C1 segment of cervical spinal cord (tissue), 14 donors: Measurements from ENCODE around the gene TRMT10A.

Experiments
- DNase-seq, 14 donors: peaks; one replicate each; lab custom pipeline; 2025; lab: John Stamatoyannopoulos, UW

TRMT10A gene, protein sequence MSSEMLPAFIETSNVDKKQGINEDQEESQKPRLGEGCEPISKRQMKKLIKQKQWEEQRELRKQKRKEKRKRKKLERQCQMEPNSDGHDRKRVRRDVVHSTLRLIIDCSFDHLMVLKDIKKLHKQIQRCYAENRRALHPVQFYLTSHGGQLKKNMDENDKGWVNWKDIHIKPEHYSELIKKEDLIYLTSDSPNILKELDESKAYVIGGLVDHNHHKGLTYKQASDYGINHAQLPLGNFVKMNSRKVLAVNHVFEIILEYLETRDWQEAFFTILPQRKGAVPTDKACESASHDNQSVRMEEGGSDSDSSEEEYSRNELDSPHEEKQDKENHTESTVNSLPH

DNA sequence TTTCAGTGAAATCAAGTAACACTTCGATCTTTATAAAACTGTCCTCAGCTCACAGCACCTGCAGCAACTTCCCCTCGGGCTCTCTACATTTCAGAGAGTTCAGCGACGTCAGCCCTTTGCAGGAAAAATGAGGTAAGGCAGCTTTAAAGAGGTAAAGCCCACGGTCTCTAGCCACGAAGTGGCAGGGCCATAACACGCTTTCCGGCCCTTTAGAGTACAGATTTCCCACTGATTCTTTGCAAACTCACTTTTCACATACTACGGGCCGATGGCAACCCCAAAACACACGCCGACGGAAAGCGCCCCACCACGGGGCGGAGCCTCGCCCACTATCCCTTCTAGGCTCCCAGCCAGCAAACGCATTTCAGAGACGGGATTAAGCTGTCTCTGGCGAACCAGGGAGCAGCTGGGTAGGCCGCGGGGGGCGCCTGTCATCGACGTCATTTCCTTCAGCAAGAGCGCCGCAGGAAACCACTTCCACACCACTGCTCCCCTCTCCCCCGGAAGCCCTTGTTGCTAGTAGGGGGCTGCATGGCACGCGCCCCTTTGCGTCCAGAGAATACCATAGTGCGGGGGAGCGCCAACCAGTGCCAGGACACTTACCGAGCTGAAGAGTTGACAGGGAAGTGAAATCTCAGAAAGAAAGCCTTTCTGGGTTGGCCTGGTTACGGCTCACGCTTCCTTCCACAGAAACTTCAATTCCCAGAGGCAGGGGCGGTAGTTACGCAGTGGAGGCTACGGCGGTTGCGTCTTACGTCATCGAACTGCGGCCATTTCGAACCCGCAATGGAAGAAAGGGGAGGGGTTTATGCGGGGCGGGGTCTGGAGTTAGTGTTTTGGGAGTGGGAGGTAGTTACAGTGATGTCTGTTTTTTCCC lies at the start of gene TRMT10A:
TSS of gene TRMT10A (minus strand) at position 730 of the 877 bp plus-strand sequence. CDS start 4,701 bp downstream, outside the sequence.
- peak; percentile 95 to 100 (median 99) for DNase-seq

DNA sequence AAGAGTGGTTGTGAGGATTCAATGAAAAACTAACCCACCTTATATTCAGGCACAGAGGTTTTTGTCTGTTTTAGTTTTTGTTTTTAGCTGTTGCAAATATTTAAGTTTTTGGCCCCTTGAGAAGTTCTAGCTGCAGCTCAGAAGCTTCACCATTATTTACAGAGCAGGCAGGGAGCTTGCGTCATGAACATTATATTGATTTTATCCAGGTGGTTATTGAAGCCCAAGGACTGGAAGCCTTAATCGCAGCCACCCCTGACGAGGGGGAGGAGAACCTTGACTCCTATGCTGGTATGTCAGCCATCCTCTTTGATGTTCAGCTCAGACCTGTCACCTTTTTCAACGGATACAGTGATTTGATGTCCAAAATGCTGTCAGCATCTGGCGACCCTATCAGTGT lies 48.9 kb upstream of the TRMT10A start:
- no peak for DNase-seq

DNA sequence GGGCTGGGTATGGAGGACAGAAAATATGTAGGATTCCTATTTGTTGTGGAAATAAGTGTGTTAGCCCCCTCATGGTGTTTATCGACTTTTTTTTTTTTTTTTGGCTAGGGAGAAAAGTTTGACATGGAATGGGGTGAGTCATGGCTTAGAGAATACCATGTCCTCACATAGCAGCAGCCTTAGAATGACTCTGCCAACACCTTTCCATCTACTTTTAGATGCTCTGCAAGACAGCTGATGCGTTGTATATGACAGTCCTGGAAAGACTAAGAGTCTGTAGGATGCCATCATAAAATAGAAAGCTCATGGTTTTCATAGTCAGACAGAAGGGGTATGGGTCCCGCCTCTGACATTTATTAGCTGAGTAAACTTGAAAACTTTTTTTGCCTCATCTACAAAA lies 48.4 kb upstream of the TRMT10A start:
- no peak for DNase-seq

DNA sequence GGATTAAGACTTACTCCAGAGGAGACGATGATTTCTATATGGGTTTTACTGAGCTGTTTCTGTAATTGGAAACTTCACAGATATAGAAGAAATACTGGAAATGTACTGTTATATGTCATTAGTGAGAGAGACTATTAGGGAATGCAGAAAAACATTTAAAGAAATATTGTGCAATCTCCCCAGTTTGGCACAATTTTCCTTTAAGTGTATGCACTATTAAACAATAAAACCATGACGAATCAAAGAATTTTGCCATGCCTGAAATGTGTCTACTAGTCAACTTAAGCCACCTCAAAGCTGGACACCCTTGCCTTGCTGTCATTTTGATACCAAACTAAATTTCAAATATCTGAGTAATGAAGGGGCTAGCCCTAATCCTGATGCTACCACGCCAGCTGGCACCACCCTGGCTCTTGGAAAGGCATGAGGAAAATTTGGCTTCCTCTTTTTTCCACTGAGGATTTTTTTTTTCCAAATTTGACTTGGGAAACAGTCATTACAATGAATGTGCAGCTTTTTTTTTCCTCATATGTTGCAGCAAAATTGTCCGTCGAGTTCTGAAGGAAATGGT lies 46.9 kb upstream of the TRMT10A start:
- no peak for DNase-seq

DNA sequence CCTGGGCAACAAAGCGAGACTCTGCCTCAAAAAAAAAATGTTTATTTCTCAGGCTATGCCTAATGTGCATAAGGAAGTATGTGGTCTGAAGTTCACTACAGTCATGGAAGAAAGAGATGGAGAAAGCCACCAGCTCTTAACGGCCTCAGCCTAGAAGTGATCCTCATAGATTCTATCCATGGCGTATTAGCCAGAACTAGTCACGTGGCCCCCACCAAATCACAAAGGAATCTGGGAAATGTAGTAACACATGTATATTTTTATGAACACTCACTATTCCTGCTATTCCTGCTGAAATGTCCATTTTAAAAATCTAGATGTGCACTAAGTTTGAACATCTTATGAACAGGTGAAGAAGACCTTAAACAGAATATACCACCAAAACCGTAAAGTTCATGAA lies 44.6 kb upstream of the TRMT10A start:
- DNase-seq, result no peak

DNA sequence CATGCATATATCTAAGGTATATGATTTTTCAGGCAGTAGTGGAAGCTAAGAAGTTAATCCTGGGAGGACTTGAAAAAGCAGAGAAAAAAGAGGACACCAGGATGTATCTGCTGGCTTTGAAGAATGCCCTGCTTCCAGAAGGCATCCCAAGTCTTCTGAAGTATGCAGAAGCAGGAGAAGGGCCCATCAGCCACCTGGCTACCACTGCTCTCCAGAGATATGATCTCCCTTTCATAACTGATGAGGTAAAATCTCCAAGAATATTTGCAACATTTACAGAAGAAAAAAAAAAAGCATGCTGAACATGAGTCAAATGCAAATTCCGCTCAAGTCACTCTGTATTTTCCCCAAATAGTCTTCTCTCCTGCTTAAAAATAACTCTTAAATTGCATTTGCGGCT lies 42.9 kb upstream of the TRMT10A start:
- DNase-seq, result no peak

DNA sequence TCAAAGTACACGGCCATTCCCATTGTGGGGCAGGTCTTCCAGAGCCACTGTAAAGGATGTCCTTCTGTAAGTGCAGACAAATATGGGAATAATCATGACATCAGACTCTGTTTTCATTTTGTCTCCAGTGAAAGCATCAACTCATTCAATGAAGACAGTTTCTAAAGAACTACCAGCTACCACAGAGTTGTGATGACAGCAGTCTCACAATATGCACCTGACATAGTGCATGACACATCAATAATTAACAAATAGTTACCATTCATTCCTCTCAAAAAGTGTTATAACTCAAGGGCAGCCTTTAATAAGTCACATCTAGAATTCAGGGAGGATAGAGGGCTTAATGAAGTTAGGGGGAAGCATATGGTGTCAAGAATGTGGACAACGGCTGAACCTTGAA lies 31.0 kb upstream of the TRMT10A start:
- no peak for DNase-seq

DNA sequence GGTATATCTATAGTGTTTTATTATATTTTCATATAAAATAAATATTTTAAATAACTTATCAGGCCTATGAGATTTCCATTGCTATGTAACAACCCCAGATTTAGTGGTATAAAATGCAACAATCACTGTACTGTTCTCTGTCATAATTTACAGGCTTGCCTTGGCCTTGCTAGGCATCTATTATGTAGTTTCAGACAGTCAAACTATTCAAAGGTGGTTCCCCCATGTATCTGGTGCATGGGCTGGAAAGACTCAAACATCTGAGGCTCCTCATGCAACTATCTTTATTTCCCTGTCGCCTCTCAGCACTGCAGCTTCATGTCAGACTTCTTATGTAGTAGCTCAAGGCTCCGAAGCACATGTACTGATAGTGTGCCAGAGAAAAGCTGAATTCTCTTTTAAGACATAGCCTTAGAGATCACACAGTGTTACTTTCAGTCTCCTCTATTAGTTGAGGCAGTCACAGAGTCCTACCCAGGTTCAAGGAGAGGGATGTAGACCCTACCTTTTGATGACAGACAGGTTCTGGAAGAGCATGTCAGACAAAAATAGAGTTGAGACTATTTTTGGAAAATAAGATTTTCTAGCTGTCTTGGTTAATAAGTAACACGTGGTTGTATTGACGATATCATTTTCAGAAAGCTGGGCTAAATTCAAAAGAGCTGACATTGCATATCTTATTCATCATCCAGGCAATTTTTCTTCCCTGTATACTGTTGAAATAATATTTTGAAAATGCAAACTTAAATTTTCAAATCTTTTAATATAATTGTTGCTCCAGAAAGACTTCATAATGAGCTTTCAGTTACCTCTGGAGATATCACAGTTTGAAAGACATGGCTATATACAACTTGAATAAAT lies 30.2 kb upstream of the TRMT10A start:
- no peak for DNase-seq

DNA sequence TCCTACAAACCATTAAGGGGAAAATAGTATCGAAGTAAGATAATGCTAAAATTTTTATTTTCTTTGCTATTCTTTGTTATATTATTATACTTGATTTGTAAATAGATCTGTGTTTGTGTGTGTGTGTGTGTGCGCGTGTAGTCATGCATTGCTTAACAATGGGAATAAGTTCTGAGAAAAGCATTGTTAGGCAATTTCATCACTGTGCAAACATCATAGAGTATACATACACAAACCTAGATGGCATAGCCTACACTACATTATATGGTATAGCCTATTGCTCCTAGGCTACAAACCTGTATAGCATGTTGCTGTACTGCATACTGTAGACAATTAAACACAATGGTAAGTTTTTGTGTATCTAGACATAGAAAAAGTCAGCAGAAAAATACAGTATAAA lies 27.9 kb upstream of the TRMT10A start:
- no peak for DNase-seq

DNA sequence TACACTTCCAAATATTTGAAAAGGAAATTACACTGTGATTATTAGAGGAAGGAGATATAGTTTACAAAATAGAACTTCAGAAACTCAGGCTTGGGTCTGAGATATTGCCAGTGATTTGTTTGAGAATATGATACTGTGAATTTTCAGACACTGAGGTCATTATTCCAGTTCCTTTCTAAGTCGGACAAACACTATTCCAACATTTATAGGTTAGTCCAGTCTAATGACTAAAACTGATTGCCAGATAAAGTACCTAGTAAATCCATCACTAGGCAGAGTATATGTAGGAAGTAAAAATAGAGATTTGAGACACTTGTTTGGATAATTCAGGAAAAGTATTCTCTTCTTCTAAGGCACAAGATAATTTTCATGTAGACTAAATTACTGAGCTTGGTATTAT lies 24.0 kb upstream of the TRMT10A start:
- no peak for DNase-seq

DNA sequence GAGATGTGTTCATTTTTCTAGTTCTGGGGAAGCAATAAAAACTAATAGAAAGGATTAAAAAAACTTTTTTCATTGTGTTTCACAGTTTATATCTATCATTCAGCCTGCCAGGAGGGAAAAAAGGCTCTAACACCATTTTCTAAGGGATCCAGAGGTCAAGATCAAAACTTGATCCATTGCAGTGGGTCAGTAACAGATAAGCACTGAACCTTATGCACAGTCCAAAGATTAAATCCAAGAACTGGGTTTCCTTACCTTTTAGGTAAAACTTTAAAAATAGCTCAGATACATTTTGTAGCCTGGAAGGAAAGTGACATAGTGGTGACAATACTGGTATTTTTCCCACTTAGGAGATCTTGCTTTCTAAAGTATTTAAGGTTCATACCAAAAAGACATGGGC lies 23.5 kb upstream of the TRMT10A start:
- no peak for DNase-seq

DNA sequence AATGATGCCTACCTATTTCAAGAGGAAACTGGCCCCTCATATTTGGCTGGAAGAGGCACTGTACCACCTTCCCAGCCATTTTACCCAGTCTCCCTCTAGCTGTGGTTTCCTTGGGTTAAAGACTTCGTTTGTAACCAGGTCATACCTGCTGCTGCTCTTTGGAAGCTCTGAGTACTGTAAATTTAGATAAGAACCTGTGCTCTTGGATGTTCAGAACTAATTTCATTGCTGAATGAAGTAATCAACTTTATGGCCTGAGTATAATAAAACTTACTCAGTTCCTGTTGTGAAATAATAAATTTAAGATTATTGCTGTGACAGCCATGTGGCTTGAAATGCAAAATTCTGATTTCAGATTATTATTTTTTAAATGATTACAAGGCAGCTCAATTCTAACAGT lies 23.0 kb upstream of the TRMT10A start:
- DNase-seq, result no peak

DNA sequence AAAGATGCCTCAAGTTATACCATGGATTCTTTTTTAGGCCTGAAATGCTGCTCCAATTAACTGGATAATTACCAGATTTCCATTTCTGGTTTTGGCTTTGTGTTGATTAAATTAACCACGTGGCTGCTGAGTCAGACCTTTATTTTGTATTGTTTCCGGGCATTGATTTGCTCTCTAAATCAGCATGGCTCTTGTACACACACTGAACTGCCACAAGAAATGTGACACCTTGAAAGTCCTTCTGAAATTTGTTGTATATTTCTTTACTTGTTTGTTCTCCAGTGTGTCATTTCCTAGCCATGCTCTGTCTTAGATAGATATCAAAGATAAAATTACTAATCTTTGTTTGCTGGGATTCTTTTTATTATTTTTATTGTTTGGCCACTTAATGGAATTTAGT lies 22.5 kb upstream of the TRMT10A start:
- DNase-seq, result no peak

DNA sequence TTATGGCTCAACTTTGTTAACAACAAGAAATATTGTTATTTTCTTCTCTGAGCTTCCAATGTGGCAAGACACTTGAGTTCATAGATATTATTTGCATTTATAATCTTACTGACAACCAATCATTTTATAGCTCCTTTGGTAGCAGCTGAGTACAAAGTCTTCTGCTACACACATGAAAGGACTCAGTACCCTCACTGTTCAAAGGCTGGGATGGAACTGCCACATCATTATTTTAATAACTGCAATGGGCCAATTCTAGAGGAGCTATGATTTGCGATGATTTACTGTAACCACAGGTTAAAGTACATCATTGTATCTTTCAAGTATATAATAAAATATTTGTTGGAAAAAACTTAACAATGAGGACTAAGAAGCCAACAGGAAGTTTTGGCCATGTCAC lies 21.7 kb upstream of the TRMT10A start:
- DNase-seq, result no peak

DNA sequence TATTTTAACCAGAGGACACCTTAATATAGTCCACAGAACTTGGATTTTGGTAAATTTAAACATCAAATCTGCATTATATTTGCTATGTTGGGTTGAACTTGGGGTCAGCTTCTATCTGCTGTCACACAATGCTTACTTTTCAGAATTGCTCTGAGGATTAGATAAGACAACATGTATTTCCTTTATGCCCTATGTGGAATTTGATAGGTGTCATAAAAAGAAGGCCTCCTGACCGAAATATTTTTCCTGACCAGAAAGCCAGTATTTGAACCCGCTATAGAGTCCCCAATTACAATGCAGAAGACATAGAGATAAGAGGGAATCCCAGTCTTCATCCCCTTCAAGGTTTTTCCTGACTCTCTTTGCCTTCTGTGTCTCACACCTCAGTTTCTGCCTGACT lies 14.9 kb upstream of the TRMT10A start:
- no peak for DNase-seq

DNA sequence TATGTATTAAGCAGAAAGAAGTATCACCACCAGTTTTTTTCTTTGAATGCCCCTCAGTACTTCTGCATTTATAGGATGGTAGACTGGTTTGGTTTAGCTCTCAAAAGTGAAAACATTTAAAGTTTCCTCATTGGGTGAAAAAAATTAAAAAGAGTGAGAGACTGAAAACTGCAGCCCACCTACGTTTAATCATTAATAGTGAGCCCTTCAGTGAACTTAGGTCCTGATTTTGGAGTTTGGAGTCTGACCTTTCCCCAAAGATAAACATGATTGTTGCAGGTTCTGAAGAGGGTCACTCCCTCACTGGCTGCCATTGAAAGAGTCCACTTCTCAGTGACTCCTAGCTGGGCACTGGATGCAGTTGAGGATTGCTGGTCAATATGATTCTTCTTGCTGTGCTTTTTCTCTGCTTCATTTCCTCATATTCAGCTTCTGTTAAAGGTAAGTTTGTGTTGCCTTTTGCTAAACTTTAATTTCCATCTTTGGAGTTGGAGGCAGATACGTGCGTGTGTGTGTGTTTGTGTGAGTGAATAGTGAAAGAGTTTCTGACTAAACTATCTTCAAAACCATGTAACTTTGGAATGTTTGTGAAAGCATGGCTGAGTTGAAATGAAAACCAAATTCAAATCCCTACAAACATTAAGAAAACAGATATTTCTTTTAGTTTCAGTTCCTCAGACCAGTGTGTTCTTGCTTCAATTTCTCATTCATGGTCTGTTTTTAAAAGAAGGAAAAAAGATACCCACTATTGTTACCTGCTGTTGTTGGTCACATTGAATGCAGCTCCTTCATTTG lies 10.9 kb upstream of the TRMT10A start, which contains the start of gene MTTP:
TSS of gene MTTP (plus strand) at position 295 of the 795 bp plus-strand sequence. CDS start at position 381, 86 bp downstream.
- DNase-seq, result no peak

DNA sequence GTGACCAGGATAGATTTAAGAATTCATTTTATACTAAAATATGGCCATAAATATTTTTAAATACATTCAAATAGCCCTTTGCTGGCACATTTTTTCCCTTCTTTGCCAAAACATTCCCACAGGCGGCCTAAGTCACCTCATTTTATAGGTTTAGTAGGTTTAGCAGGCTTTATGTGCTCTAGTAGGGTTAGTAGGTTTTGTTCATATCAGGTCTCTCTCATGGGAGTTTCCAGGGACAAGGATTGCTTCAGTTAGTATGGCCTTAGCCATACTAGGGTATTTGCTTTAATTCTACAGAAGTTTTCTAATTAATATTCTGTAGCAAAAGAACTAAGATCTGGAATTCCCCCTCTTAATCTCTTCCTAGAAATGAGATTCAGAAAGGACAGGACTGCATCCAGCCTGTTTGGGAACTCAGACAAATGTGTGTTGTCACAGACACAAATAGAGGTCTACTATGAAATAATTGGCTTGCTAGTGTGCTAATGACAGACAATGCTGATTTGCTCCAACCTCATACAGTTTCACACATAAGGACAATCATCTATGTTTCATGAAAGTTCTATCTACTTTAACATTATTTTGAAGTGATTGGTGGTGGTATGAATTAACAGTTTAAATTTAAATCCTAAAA lies 10.0 kb upstream of the TRMT10A start:
- DNase-seq, result no peak

DNA sequence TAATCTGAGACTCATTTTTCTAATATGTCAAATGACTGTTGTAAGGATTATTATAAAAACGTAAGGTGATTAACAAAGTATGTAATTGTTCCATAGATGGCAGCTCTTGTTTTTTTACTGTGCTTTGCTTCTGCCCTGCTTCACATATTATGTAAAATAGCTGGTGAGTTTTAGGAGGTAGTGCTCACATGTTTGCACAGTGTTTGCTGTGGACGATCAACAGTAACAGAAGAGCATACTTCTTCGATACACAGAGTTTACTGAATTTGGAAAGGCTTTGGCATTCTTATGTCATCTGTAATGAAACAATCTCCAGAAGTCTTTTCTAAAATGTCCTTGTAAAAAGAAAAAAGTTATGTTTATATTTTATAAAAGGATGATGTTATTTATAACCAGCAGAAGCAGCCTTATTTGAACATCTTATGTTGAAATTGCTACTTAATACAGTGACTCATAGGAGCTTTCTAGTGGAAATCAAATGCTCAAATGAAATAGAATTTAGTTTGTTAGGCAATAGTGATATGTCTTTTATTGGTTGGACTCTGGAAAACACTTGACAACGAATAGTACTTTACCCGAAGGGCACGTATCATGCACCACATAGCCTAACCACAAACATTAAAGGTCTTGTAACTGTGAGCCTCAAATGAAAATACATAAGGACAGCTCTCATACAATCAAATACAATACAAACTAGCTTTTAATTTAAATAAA lies 8.8 kb upstream of the TRMT10A start:
- DNase-seq, result no peak

DNA sequence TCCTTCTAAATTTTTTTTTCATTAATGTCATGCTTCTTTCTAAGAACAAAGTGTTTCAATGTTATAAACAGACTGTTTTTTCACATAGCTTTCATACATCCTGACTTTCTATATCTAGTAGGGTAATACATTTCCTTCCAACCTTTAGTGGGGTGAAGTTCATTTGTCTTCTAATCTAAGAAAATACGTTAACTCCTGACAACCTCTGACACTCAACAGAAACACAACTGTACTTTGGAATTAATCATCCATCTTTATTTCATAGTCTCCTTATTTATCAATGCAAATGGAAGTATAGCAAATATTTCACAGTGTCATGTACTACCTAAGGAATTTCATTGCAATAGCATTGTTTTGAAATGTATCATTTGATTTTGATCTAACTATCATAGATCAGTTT lies 8.0 kb upstream of the TRMT10A start:
- no peak for DNase-seq

DNA sequence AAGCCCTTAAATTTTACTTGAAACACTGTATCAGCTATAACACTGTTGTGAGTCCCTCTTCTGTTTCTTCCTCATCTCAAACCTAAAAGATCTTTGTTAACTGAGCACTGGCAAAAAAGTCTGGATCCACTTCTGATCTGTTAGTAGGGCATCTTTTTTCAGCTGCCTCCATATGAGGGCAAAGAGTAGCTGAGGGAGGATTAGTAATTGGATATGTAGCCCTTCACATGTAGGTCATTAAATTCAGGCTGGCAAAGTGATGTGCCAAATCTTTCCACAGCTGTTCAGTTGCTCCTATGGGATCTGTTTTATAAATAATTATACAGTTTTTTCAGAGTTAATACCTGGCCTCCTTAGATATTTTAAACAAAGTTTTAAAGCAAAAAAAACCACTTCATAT lies 1.1 kb upstream of the TRMT10A start:
- no peak for DNase-seq
